Trophoblast cell (in vitro differentiated cells and primary cell): ENCODE measurements around the gene PTPRN2.

Experiments used
- DNase-seq, 2 donors: peaks; one replicate each; pipeline ENCODE4 v3.0.0-alpha.2; 2016
- H2AFZ ChIP-seq: 2 replicates; pipeline ENCODE4 v1.6.1; 2013; ENCODE audit warnings: low read length, moderate library complexity, mild to moderate bottlenecking; ENCODE audit not compliant: insufficient read depth, poor library complexity
- H2AK5ac ChIP-seq: 2 replicates; pipeline ENCODE4 v1.6.1; 2013; ENCODE audit warnings: mild to moderate bottlenecking, low read length
- H2BK120ac ChIP-seq: 2 replicates; pipeline ENCODE4 v1.6.1; 2013; ENCODE audit warnings: low read length, mild to moderate bottlenecking, moderate library complexity; ENCODE audit not compliant: insufficient read depth, poor library complexity
- H2BK12ac ChIP-seq: 2 replicates; pipeline ENCODE4 v1.6.1; 2013; ENCODE audit warnings: mild to moderate bottlenecking, low read length, moderate library complexity
- H2BK5ac ChIP-seq: 2 replicates; pipeline ENCODE4 v1.6.1; 2013; ENCODE audit warnings: low read length, low read depth, moderate library complexity, mild to moderate bottlenecking; ENCODE audit not compliant: poor library complexity
- H3K14ac ChIP-seq: 2 replicates; pipeline ENCODE4 v1.6.1; 2013; ENCODE audit warnings: mild to moderate bottlenecking, low read length
- H3K18ac ChIP-seq: 2 replicates; pipeline ENCODE4 v1.6.1; 2013; ENCODE audit warnings: mild to moderate bottlenecking, low read length
- H3K23ac ChIP-seq: 2 replicates; pipeline ENCODE4 v1.6.1; 2013; ENCODE audit warnings: low read length
- H3K27ac ChIP-seq: 2 replicates; pipeline ENCODE4 v1.5.1; 2013; ENCODE audit warnings: low read depth, mild to moderate bottlenecking, inconsistent platforms, low read length, moderate library complexity
- H3K27me3 ChIP-seq: 2 replicates; pipeline ENCODE4 v1.6.1; 2013; ENCODE audit warnings: inconsistent platforms, mild to moderate bottlenecking, low read length, moderate library complexity; ENCODE audit not compliant: insufficient read depth
- H3K36me3 ChIP-seq, 2 experiments: 1 replicate in 1 of 2; 2 replicates in 1 of 2; pipeline ENCODE4 v1.6.1; 2013; ENCODE audit warnings: low read length in 2 of 2, mild to moderate bottlenecking in 2 of 2, moderate library complexity in 1 of 2; ENCODE audit not compliant: insufficient read depth in 2 of 2, control insufficient read depth in 1 of 2
- H3K4ac ChIP-seq: 2 replicates; pipeline ENCODE4 v1.6.1; 2013; ENCODE audit warnings: low read depth, mild to moderate bottlenecking, low read length, moderate library complexity
- H3K4me1 ChIP-seq, 2 experiments: 1 replicate in 1 of 2; 2 replicates in 1 of 2; pipeline ENCODE4 v1.6.1; 2013; ENCODE audit warnings: low read length in 2 of 2, mild to moderate bottlenecking in 2 of 2, moderate library complexity in 1 of 2; ENCODE audit not compliant: insufficient read depth in 2 of 2, control insufficient read depth in 1 of 2
- H3K4me2 ChIP-seq: 2 replicates; pipeline ENCODE4 v1.6.1; 2013; ENCODE audit warnings: inconsistent platforms, mild to moderate bottlenecking, low read length, moderate library complexity
- H3K4me3 ChIP-seq: 2 replicates; pipeline ENCODE4 v1.5.1; 2013; ENCODE audit warnings: mild to moderate bottlenecking, low read depth, low read length, inconsistent platforms
- H3K79me1 ChIP-seq: one replicate; pipeline ENCODE4 v1.6.1; 2013; ENCODE audit warnings: low read length
- H3K79me2 ChIP-seq: 2 replicates; pipeline ENCODE4 v1.6.1; 2013; ENCODE audit warnings: low read length, mild to moderate bottlenecking; ENCODE audit not compliant: control insufficient read depth, insufficient read depth, poor library complexity
- H3K9ac ChIP-seq: 2 replicates; pipeline ENCODE4 v1.6.1; 2013; ENCODE audit warnings: mild to moderate bottlenecking, low read length
- H3K9me3 ChIP-seq: 2 replicates; pipeline ENCODE4 v1.6.1; 2013; ENCODE audit warnings: low read depth, mild to moderate bottlenecking, control low read depth, inconsistent platforms, low read length; ENCODE audit not compliant: insufficient read depth
- H4K12ac ChIP-seq: 2 replicates; pipeline ENCODE4 v1.6.1; 2013; ENCODE audit warnings: low read depth, mild to moderate bottlenecking, low read length, moderate library complexity
- H4K8ac ChIP-seq: 2 replicates; pipeline ENCODE4 v1.6.1; 2013; ENCODE audit warnings: low read depth, mild to moderate bottlenecking, low read length, moderate library complexity
- H4K91ac ChIP-seq: one replicate; pipeline ENCODE4 v1.6.1; 2013; ENCODE audit warnings: low read depth, mild to moderate bottlenecking, low read length, moderate library complexity
- WGBS: extraction: QIAGEN DNeasy Blood & Tissue Kit; methylation state at CpG from one replicate; pipeline ENCODE4 v1.1.7; 2013; ENCODE audit warnings: missing lambda C conversion rate; ENCODE audit not compliant: insufficient read length, insufficient coverage; ENCODE audit errors: extremely low coverage; 5-methylcytosine and 5-hydroxymethylcytosine counted together

Gene PTPRN2

DNA sequence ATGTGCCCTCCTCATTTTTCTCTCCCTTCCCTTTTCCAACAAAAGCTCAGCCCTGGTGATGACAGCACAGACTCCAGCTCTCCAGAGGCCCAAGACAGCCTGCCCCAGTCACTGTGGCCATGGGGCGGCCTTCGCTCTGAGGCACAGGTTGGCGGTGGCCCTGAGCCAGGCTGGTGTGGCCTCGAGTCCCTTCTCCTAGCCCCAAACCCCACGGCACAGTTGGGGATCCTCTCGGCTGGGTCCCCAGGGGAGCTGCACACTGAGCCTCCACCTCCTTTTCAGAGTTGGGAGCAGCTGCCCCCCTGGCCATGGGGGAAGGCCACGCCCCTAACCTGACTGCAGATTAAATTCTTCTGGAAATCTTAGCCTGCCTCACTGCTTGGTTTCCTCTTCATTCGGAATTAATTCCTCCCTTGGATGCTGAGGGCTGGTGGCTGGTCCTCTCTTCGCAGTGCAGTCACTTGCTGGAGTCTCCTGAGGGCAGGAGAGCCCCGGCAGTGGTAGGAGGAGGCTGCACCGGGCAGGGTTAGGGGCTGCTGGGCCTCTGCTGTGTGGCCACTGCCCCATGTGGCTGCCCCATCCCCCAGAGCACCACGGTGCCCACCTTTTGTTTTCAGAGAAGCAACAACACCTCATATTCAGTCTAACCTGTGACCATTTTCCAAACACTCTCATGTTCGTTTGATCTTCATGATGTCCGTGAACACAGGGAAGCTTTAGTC is 824.2 kb downstream of the PTPRN2 start:
- no peak overlapping the region for H3K4ac ChIP-seq

DNA sequence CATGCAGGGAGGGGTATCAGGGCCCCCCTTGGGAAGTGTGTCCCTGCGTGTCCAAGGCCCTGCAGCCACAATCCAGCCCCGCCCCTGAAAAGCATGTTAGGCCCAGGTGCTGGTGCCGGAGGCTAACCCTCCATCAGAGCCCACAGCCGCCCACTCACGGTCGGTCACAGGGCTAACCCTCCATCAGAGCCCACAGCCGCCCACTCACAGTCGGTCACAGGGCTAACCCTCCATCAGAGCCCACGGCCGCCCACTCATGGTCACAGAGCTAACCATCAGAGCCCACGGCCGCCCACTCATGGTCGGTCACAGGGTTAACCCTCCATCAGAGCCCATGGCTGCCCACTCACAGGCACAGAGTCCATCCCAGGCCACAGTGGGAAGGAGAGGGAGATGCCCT is 824.8 kb downstream of the PTPRN2 start:
- Histone ChIP-seq H3K79me1 (no peaks in the 10 kb centered on the region), H3K27me3 (no peaks in the 10 kb centered on the region), H2BK5ac (no peak overlapping the region), H3K14ac (no peak overlapping the region), H3K4me3 (no peak overlapping the region), H4K12ac (no peak overlapping the region), H3K23ac (no peak overlapping the region), H3K9me3 (peaks cover 35% of the 10 kb centered on the region), H4K8ac (no peak overlapping the region), H3K4me1 (no peaks in the 10 kb centered on the region), H3K9ac (no peak overlapping the region), H3K18ac (no peak overlapping the region), H3K36me3 (no peaks in the 10 kb centered on the region), H3K4me2 (no peak overlapping the region), H3K79me2 (no peaks in the 10 kb centered on the region), H2AK5ac (no peak overlapping the region), H3K4ac (no peak overlapping the region), H2BK12ac (no peak overlapping the region), H2AFZ (no peak overlapping the region), H3K27ac (no peak overlapping the region), H4K91ac (no peak overlapping the region), H2BK120ac (no peak overlapping the region)
- WGBS = no CpG with 5 or more reads among the region's 13 CpGs
- DNase-seq = no peak

More for the DNA sequence above, 824.2 kb downstream of the PTPRN2 start:
- Histone ChIP-seq H2BK12ac (no peak overlapping the region), H3K79me1 (no peaks in the 10 kb centered on the region), H3K27ac (no peak overlapping the region), H3K23ac (no peak overlapping the region), H3K79me2 (no peaks in the 10 kb centered on the region), H4K8ac (no peak overlapping the region), H3K9me3 (peaks cover 35% of the 10 kb centered on the region), H2AFZ (no peak overlapping the region), H3K18ac (no peak overlapping the region), H3K27me3 (no peaks in the 10 kb centered on the region), H3K9ac (no peak overlapping the region), H3K4me2 (no peak overlapping the region), H4K12ac (no peak overlapping the region), H2AK5ac (no peak overlapping the region), H3K36me3 (no peaks in the 10 kb centered on the region), H3K4me1 (no peaks in the 10 kb centered on the region), H3K4me3 (no peak overlapping the region), H2BK120ac (no peak overlapping the region), H3K14ac (no peak overlapping the region), H2BK5ac (no peak overlapping the region), H4K91ac (no peak overlapping the region)
- DNase-seq = no peak
- WGBS = no CpG with 5 or more reads among the region's 14 CpGs

DNA sequence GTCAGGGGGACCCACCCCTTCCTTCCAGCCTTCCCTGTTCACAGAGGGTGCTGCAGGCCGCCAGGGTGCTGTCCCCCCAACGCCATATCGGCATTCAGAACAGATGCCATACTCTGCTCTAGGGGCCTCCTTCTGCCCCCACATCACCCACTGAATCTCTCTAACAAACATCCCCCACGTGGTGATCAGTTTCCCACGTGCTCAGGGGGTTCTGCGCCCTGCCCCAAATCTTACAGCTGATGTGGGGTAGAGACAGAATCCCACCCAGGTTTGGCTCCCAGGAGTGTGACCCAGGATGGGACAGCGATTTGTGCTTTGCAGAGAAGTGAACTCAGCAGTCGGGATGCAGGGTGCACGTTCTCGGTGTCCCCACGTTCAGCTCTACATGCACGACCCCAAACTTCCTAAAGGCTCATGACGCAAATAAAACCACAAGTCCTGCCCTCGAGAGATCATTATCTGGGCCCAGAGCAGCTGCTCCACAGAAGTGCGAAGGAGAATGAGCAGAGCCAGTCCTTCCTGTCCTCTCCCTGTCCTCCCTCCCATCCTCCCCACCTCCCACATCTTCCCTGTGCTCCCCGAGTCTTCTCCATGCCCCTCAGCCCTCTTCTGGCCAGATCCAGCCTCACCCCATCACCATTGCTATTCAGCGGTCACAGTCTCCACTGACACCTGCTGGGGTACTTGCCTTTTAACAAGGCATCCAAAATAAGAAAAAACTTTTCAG is 827.5 kb downstream of the PTPRN2 start:
- Histone ChIP-seq H4K12ac (no peak overlapping the region), H3K4me1 (no peaks in the 10 kb centered on the region), H3K79me2 (no peaks in the 10 kb centered on the region), H3K9me3 (peaks cover 20% of the 10 kb centered on the region), H3K9ac (no peak overlapping the region), H3K23ac (no peak overlapping the region), H2AK5ac (no peak overlapping the region), H3K18ac (no peak overlapping the region), H3K27ac (no peak overlapping the region), H2BK120ac (no peak overlapping the region), H3K36me3 (no peaks in the 10 kb centered on the region), H4K91ac (no peak overlapping the region), H3K14ac (no peak overlapping the region), H3K4ac (no peak overlapping the region), H4K8ac (no peak overlapping the region), H2BK12ac (no peak overlapping the region), H2BK5ac (no peak overlapping the region), H3K4me2 (no peak overlapping the region), H3K79me1 (no peaks in the 10 kb centered on the region), H3K4me3 (no peak overlapping the region), H2AFZ (no peak overlapping the region), H3K27me3 (no peaks in the 10 kb centered on the region)
- no CpG with 5 or more reads among the region's 17 CpGs for WGBS
- no peak for DNase-seq

DNA sequence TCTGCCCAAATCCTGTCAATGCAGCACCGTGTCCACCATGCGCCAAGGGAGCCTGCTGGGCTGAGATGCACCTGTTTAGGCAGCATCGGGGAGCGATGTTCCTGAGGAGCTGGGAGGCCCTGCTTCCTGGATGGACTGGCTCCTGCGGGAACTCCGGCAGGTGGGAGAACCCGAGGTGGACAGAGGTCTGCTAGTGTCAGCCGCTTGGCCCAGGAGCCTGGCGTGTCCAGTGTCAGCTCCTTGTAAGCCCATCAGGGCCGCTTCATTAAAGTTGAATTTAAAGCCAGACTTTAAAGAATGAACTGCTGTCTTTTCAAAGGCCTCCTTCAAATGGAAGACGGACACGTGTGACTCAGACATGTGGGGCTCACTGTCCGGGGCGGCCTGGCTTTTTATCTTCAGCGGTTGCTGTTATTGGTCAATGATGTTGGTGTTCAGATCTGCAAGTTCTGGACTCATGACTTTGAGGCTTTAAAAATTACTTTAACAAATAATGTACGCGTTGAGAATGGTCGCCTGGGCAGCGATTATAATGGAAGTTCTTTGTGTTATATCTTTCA is 828.3 kb downstream of the PTPRN2 start:
- Histone ChIP-seq H3K4me2 (no peak overlapping the region), H2BK5ac (no peak overlapping the region), H3K23ac (no peak overlapping the region), H3K14ac (no peak overlapping the region), H2AFZ (no peak overlapping the region), H3K27me3 (no peaks in the 10 kb centered on the region), H3K4me3 (no peak overlapping the region), H3K79me1 (no peaks in the 10 kb centered on the region), H2BK120ac (no peak overlapping the region), H3K4ac (no peak overlapping the region), H2BK12ac (no peak overlapping the region), H2AK5ac (no peak overlapping the region), H3K9ac (no peak overlapping the region), H3K9me3 (peaks cover 14% of the 10 kb centered on the region), H3K27ac (no peak overlapping the region), H3K4me1 (no peaks in the 10 kb centered on the region), H4K12ac (no peak overlapping the region), H4K8ac (no peak overlapping the region), H3K18ac (no peak overlapping the region), H3K36me3 (no peaks in the 10 kb centered on the region), H4K91ac (no peak overlapping the region), H3K79me2 (no peaks in the 10 kb centered on the region)
- DNase-seq = no peak
- WGBS = no CpG with 5 or more reads among the region's 19 CpGs
